ENCODE measurements around the gene DDA1. TPM values are rescaled to one million over a fixed set of nuclear protein-coding genes. Genes with fewer than 3 reads are reported as not detected.

DDA1 gene
- total and polyA plus RNA-seq, 2 of the 13 experiments (the other 11 are each of a cell fraction or from before 2014, with no cell fraction given): 24.5 to 26.0 TPM

DNA sequence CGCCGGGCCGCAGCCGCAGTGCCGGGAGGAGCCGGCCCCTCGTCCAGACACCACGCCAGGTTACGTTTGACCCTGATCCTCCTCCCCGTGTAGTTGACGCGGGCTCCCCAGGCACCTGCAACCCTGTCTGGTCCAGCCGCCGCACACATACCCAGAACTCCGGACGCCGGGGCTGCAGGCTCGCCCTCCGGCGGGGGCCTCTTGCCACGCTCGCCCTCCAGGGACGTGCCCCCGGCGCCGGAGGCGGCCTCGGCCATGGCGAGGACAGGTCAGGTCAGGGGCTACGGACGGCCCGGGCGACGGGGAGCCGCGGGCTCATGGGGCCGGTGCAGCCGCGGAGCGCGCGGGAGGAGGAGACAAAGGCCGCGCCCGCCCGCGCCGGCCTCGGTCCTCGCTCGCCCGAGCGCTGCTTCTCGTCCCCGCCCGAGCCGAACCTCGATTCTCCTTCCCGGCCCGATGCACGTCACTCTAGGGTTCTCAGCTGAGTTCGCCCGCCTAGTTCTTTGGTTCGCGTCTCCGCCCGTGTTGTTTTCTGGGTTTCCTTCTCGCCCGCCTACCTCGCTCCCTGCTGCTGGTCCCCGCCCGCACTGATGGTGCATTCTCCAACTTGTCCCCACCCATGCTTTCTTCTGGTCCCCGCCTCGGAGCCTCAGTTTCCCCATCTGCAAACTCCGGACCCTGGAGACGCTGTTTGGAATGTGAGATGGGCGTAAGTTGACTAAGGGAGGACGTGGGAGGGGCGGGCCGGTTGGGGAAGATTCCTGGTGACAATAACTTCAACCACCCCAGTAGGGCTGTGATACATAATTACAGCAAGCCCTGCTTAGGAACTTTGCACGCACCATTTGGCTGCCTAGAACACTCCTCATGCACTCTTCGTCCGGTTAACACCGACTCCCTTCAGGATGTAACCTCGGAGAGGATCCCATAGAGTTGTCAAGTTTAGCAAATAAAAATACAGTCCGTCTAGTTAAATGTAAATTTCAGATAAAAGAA lies 25.3 kb downstream of the DDA1 start, which contains the start of gene ANO8 (continued):
- TF ChIP-seq, protein P1, sequence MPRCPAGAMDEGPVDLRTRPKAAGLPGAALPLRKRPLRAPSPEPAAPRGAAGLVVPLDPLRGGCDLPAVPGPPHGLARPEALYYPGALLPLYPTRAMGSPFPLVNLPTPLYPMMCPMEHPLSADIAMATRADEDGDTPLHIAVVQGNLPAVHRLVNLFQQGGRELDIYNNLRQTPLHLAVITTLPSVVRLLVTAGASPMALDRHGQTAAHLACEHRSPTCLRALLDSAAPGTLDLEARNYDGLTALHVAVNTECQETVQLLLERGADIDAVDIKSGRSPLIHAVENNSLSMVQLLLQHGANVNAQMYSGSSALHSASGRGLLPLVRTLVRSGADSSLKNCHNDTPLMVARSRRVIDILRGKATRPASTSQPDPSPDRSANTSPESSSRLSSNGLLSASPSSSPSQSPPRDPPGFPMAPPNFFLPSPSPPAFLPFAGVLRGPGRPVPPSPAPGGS (CRISPR knock-in tag; IDR thresholded peaks at IDR 0.05): peak; percentile 91; the same call in 1 of the 2 replicates
- TF ChIP-seq ISL2 (CRISPR knock-in tag; IDR thresholded peaks at IDR 0.05) (no peak), ZBTB3 (CRISPR knock-in tag; IDR thresholded peaks at IDR 0.05; ENCODE audit: borderline replicate concordance, low read depth) (no peak), ZSCAN30 (CRISPR knock-in tag; IDR thresholded peaks at IDR 0.05) (no peak), ZNF891 (CRISPR knock-in tag; IDR thresholded peaks at IDR 0.05) (no peak), ZBTB38 (CRISPR knock-in tag; IDR thresholded peaks at IDR 0.05) (peak; percentile 81), MAZ (IDR thresholded peaks at IDR 0.05; ENCODE audit: borderline replicate concordance, low read depth, low read length) (peak; percentile 25; the same call in 1 of the 2 replicates), MAZ (CRISPR knock-in tag; IDR thresholded peaks at IDR 0.05; ENCODE audit: low read depth) (peak; percentile 83), XRCC5 (optimal IDR thresholded peaks at IDR 0.05; ENCODE audit: low read length) (peak; percentile 94), CBX5 (CRISPR knock-in tag; IDR thresholded peaks at IDR 0.05; ENCODE audit: borderline replicate concordance) (0 out of 2 replicates have a peak, but pooled peaks have one; percentile 24), PHF21A (CRISPR knock-in tag; IDR thresholded peaks at IDR 0.05) (peak; percentile 75), FOXO1 (CRISPR knock-in tag; IDR thresholded peaks at IDR 0.05) (peak; percentile 40; the same call in 1 of the 2 replicates), MBD4 (IDR thresholded peaks at IDR 0.05; ENCODE audit: borderline replicate concordance, low read length) (no peak), MIER3 (CRISPR knock-in tag; IDR thresholded peaks at IDR 0.05; ENCODE audit: borderline replicate concordance) (no peak), HOXA5 (CRISPR knock-in tag; IDR thresholded peaks at IDR 0.05) (no peak; the same call in 1 of the 2 replicates), ARNT2 (CRISPR knock-in tag; IDR thresholded peaks at IDR 0.05; ENCODE audit: low read depth) (peak; percentile 53; the same call in 1 of the 2 replicates), FLYWCH1 (CRISPR knock-in tag; IDR thresholded peaks at IDR 0.05) (no peak), ZNF546 (CRISPR knock-in tag; conservative IDR thresholded peaks at IDR 0.05) (peak; percentile 63; the same call in 1 of the 2 replicates), ZNF296 (CRISPR knock-in tag; conservative IDR thresholded peaks at IDR 0.05) (no peak), ZNF329 (CRISPR knock-in tag; IDR thresholded peaks at IDR 0.05; ENCODE audit: low read depth) (0 out of 2 replicates have a peak, but pooled peaks have one; percentile 79), FOSL2 (CRISPR knock-in tag; IDR thresholded peaks at IDR 0.05) (peak; percentile 26; the same call in 1 of the 2 replicates)
- TF ChIP-seq, protein P2, sequence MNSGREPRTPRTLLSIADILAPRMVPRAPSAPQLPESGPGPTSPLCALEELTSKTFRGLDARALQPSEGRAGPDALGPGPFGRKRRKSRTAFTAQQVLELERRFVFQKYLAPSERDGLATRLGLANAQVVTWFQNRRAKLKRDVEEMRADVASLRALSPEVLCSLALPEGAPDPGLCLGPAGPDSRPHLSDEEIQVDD (CRISPR knock-in tag; IDR thresholded peaks at IDR 0.05; ENCODE audit: borderline replicate concordance): no peak
- TF ChIP-seq, protein P3, sequence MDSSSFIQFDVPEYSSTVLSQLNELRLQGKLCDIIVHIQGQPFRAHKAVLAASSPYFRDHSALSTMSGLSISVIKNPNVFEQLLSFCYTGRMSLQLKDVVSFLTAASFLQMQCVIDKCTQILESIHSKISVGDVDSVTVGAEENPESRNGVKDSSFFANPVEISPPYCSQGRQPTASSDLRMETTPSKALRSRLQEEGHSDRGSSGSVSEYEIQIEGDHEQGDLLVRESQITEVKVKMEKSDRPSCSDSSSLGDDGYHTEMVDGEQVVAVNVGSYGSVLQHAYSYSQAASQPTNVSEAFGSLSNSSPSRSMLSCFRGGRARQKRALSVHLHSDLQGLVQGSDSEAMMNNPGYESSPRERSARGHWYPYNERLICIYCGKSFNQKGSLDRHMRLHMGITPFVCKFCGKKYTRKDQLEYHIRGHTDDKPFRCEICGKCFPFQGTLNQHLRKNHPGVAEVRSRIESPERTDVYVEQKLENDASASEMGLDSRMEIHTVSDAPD (CRISPR knock-in tag; IDR thresholded peaks at IDR 0.05): peak; percentile 53; the same call in 1 of the 2 replicates
- TF ChIP-seq, protein P4, sequence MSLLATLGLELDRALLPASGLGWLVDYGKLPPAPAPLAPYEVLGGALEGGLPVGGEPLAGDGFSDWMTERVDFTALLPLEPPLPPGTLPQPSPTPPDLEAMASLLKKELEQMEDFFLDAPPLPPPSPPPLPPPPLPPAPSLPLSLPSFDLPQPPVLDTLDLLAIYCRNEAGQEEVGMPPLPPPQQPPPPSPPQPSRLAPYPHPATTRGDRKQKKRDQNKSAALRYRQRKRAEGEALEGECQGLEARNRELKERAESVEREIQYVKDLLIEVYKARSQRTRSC (CRISPR knock-in tag; IDR thresholded peaks at IDR 0.05; ENCODE audit: low read depth): no peak
- TF ChIP-seq, protein P5, sequence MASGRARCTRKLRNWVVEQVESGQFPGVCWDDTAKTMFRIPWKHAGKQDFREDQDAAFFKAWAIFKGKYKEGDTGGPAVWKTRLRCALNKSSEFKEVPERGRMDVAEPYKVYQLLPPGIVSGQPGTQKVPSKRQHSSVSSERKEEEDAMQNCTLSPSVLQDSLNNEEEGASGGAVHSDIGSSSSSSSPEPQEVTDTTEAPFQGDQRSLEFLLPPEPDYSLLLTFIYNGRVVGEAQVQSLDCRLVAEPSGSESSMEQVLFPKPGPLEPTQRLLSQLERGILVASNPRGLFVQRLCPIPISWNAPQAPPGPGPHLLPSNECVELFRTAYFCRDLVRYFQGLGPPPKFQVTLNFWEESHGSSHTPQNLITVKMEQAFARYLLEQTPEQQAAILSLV (CRISPR knock-in tag; IDR thresholded peaks at IDR 0.05; ENCODE audit: borderline replicate concordance): no peak; the same call in 1 of the 2 replicates
